IMR-90 (cell line): ENCODE data around the gene RB1. TPM values are rescaled to one million over a fixed set of nuclear protein-coding genes. Genes with fewer than 3 reads are reported as not detected.

ENCODE experiments used
- ATAC-seq: fragments of 200-7000 bp; cut with Tn5 transposase; 2 replicates; pipeline ENCODE4 v1.9.1; 2020; ENCODE audit warnings: low read depth, mild to moderate bottlenecking, moderate library complexity
- BruUV-seq: library from RNA; stranded (reverse); fragments of 400-500 nt; replicated peaks from 2 replicates; lab custom pipeline; 2021; lab: Mats Ljungman, UMichigan
- CTCF ChIA-PET: fragments of 300-600 bp; formaldehyde crosslinking; extraction: SDS; loops from one replicate; lab custom pipeline; 2021; ENCODE audit warnings: antibody characterized with exemption; lab: Yijun Ruan, JAX
- POLR2A ChIA-PET: fragments of 300-600 bp; sonication (Branson Sonifier 250); formaldehyde crosslinking; loops from one replicate; lab custom pipeline; 2022; ENCODE audit warnings: antibody characterized with exemption; ENCODE audit not compliant: unreplicated experiment; lab: Charles Lee
- DNase-seq: peaks from one replicate; pipeline ENCODE4 v3.0.0; 2013
- H2AFZ ChIP-seq: replicated peaks from 2 replicates; pipeline ENCODE3; 2013; ENCODE audit warnings: low read length, mild to moderate bottlenecking; ENCODE audit not compliant: poor library complexity
- H2AK5ac ChIP-seq: 2 replicates; pipeline ENCODE4 v1.6.1; 2013; ENCODE audit warnings: low read depth, low read length, inconsistent platforms
- H2AK9ac ChIP-seq: replicated peaks from 2 replicates; pipeline ENCODE3; 2013; ENCODE audit warnings: mild to moderate bottlenecking, low read depth, low read length, moderate library complexity; ENCODE audit not compliant: poor library complexity
- H2BK120ac ChIP-seq: 2 replicates; pipeline ENCODE4 v1.6.1; 2013; ENCODE audit warnings: low read depth, low read length, inconsistent platforms
- H2BK15ac ChIP-seq: 3 replicates; pipeline ENCODE4 v1.6.1; 2013; ENCODE audit warnings: low read depth, low read length, inconsistent platforms
- H2BK20ac ChIP-seq: 2 replicates; pipeline ENCODE4 v1.6.1; 2013; ENCODE audit warnings: low read depth, mild to moderate bottlenecking, inconsistent platforms, low read length, moderate library complexity
- H2BK5ac ChIP-seq: 2 replicates; pipeline ENCODE4 v1.6.1; 2013; ENCODE audit warnings: mild to moderate bottlenecking, low read depth, low read length, inconsistent platforms; ENCODE audit not compliant: poor library complexity, severe bottlenecking
- H3K14ac ChIP-seq: replicated peaks from 2 replicates; pipeline ENCODE4 v1.6.1; 2013; ENCODE audit warnings: low read depth, low read length, inconsistent platforms
- H3K18ac ChIP-seq: 2 replicates; pipeline ENCODE4 v1.6.1; 2013; ENCODE audit warnings: low read depth, low read length, control low read depth
- H3K23ac ChIP-seq: 2 replicates; pipeline ENCODE4 v1.6.1; 2013; ENCODE audit warnings: low read depth, low read length, inconsistent platforms
- H3K27ac ChIP-seq: 2 replicates; pipeline ENCODE4 v1.5.1; 2013; ENCODE audit warnings: mild to moderate bottlenecking, control low read depth, low read length; ENCODE audit not compliant: insufficient read depth
- H3K27me3 ChIP-seq: 2 replicates; pipeline ENCODE4 v1.6.1; 2013; ENCODE audit warnings: low read length; ENCODE audit not compliant: control insufficient read depth, insufficient read depth
- H3K36me3 ChIP-seq: 2 replicates; pipeline ENCODE4 v1.6.1; 2013; ENCODE audit warnings: low read length, mixed read lengths; ENCODE audit not compliant: control insufficient read depth, insufficient read depth
- H3K4ac ChIP-seq: 2 replicates; pipeline ENCODE4 v1.6.1; 2013; ENCODE audit warnings: low read depth, low read length, inconsistent platforms
- H3K4me1 ChIP-seq: 2 replicates; pipeline ENCODE4 v1.6.1; 2013; ENCODE audit warnings: low read length, mixed read lengths; ENCODE audit not compliant: control insufficient read depth, insufficient read depth
- H3K4me2 ChIP-seq: 2 replicates; pipeline ENCODE4 v1.6.1; 2013; ENCODE audit warnings: low read depth, mild to moderate bottlenecking, control low read depth, low read length, moderate library complexity
- H3K4me3 ChIP-seq: 2 replicates; pipeline ENCODE4 v1.5.1; 2013; ENCODE audit warnings: low read depth, mild to moderate bottlenecking, control low read depth, low read length, moderate library complexity; ENCODE audit not compliant: insufficient read depth
- H3K56ac ChIP-seq: 2 replicates; pipeline ENCODE4 v1.6.1; 2013; ENCODE audit warnings: low read length, inconsistent platforms; ENCODE audit not compliant: insufficient read depth; ENCODE audit errors: extremely low read depth
- H3K79me1 ChIP-seq, 2 experiments: 2 replicates each; pipeline ENCODE4 v1.6.1; 2013; ENCODE audit warnings: low read length in 2 of 2, inconsistent platforms in 1 of 2, low read depth in 1 of 2
- H3K9ac ChIP-seq: 2 replicates; pipeline ENCODE4 v1.6.1; 2013; ENCODE audit warnings: low read depth, low read length, control low read depth
- H3K9me1 ChIP-seq: 2 replicates; pipeline ENCODE4 v1.6.1; 2013; ENCODE audit warnings: low read length, inconsistent platforms; ENCODE audit not compliant: insufficient read depth
- H3K9me3 ChIP-seq: 2 replicates; pipeline ENCODE4 v1.6.1; 2013; ENCODE audit warnings: low read length; ENCODE audit not compliant: control insufficient read depth, insufficient read depth
- H4K20me1 ChIP-seq: 2 replicates; pipeline ENCODE4 v1.6.1; 2013; ENCODE audit warnings: low read length, inconsistent platforms; ENCODE audit not compliant: insufficient read depth
- H4K5ac ChIP-seq: 2 replicates; pipeline ENCODE4 v1.6.1; 2013; ENCODE audit warnings: mild to moderate bottlenecking, low read depth, low read length, control low read depth
- H4K8ac ChIP-seq, 2 experiments: 2 replicates each; pipeline ENCODE4 v1.6.1; 2013; ENCODE audit warnings: low read depth in 2 of 2, low read length in 2 of 2, control low read depth in 1 of 2, inconsistent platforms in 1 of 2
- H4K91ac ChIP-seq: 2 replicates; pipeline ENCODE4 v1.6.1; 2013; ENCODE audit warnings: low read depth, low read length, inconsistent platforms; ENCODE audit not compliant: insufficient read depth
- BHLHE40 ChIP-seq: fragments of 150-350 bp; IDR thresholded peaks from 2 replicates; pipeline ENCODE4 v1.6.1; 2016; ENCODE audit warnings: mild to moderate bottlenecking, low read depth, low read length
- CEBPB ChIP-seq: IDR thresholded peaks from 2 replicates; pipeline ENCODE4 v1.6.1; 2012; ENCODE audit warnings: low read depth, low read length, improper control_type of control experiment
- CHD1 ChIP-seq: IDR thresholded peaks from 2 replicates; pipeline ENCODE4 v1.6.1; 2012; ENCODE audit warnings: low read depth, low read length, improper control_type of control experiment
- FOS ChIP-seq: fragments of 150-350 bp; IDR thresholded peaks from 2 replicates; pipeline ENCODE4 v1.6.1; 2016; ENCODE audit warnings: low read depth, low read length
- MAFK ChIP-seq: IDR thresholded peaks from 2 replicates; pipeline ENCODE4 v1.6.1; 2012; ENCODE audit warnings: low read depth, low read length, improper control_type of control experiment
- MAZ ChIP-seq: IDR thresholded peaks from 2 replicates; pipeline ENCODE4 v1.6.1; 2012; ENCODE audit warnings: low read depth, mild to moderate bottlenecking, low read length, improper control_type of control experiment, moderate library complexity, borderline replicate concordance
- MXI1 ChIP-seq: IDR thresholded peaks from 2 replicates; pipeline ENCODE4 v1.6.1; 2012; ENCODE audit warnings: low read depth, mild to moderate bottlenecking, low read length, moderate library complexity, borderline replicate concordance
- NFE2L2 ChIP-seq: fragments of 150-350 bp; IDR thresholded peaks from 2 replicates; pipeline ENCODE4 v1.6.1; 2016; ENCODE audit warnings: low read depth, mild to moderate bottlenecking, low read length
- POLR2A ChIP-seq: IDR thresholded peaks from 2 replicates; pipeline ENCODE4 v1.6.1; 2012; ENCODE audit warnings: mild to moderate bottlenecking, low read depth, low read length
- RAD21 ChIP-seq: IDR thresholded peaks from 2 replicates; pipeline ENCODE4 v1.6.1; 2012; ENCODE audit warnings: low read length, improper control_type of control experiment
- RCOR1 ChIP-seq: IDR thresholded peaks from 2 replicates; pipeline ENCODE4 v1.6.1; 2012; ENCODE audit warnings: mild to moderate bottlenecking, low read length, improper control_type of control experiment; ENCODE audit not compliant: insufficient replicate concordance
- RFX5 ChIP-seq: IDR thresholded peaks from 2 replicates; pipeline ENCODE4 v1.8.0; 2012; ENCODE audit warnings: low read depth, mild to moderate bottlenecking, low read length, moderate library complexity
- SMC3 ChIP-seq: fragments of 150-350 bp; IDR thresholded peaks from 2 replicates; pipeline ENCODE4 v1.6.1; 2016; ENCODE audit warnings: low read depth, mild to moderate bottlenecking, antibody characterized with exemption, low read length, moderate library complexity
- WGBS, 2 experiments: methylation state at CpG; one replicate each; pipeline versions ENCODE4 v1.1.5 to v1.1.7; 2013; ENCODE audit warnings: missing lambda C conversion rate in 2 of 2; ENCODE audit not compliant: insufficient read length in 1 of 2; ENCODE audit errors: extremely low coverage in 2 of 2; 5-methylcytosine and 5-hydroxymethylcytosine counted together
- dilution Hi-C: fragments of 300-500 bp; cut with HindIII; formaldehyde crosslinking; loops from one replicate; pipeline ENCODE4 v1.14.3; 2018; ENCODE audit warnings: low sequenced_read_pairs; ENCODE audit not compliant: unreplicated experiment
- in situ Hi-C: fragments of 300-500 bp; cut with MboI; formaldehyde crosslinking; loops from 3 replicates; pipeline ENCODE4 v1.14.3; 2019; ENCODE audit warnings: low sequenced_read_pairs, inconsistent platforms, mixed read lengths
- intact Hi-C: fragments of 100-400 bp; cut with micrococcal nuclease; formaldehyde crosslinking; loops from 2 replicates; pipeline ENCODE4 v1.10.0; 2022
- polyA plus RNA-seq, 3 experiments: library from polyadenylated mRNA; depleted of rRNA; stranded (reverse); fragments of >200 nt; gene quantifications; 2 replicates each; pipeline ENCODE4 v1.2.3, GENCODE V29; 2012; ENCODE audit warnings: low replicate concordance in 1 of 3
- total RNA-seq: library from RNA; depleted of rRNA; stranded (reverse); fragments of >200 nt; gene quantifications from 2 replicates; pipeline ENCODE4 v1.2.3, GENCODE V29; 2012
- TF ChIP-seq, protein P1 (sequence below): fragments of 150-350 bp; IDR thresholded peaks from 2 replicates; pipeline ENCODE4 v1.6.1; 2017; ENCODE audit warnings: mild to moderate bottlenecking, antibody characterized with exemption, low read length, low read depth
- TF ChIP-seq, protein P2 (sequence below): conservative IDR thresholded peaks from 2 replicates; pipeline ENCODE4 v1.5.1; 2012; ENCODE audit warnings: mild to moderate bottlenecking, low read depth, low read length, improper control_type of control experiment
- TF ChIP-seq, protein P3 (sequence below): fragments of 150-350 bp; IDR thresholded peaks from 2 replicates; pipeline ENCODE4 v1.6.1; 2016; ENCODE audit warnings: low read depth, mild to moderate bottlenecking, low read length, moderate library complexity, borderline replicate concordance

The RB1 gene
- total and polyA plus RNA-seq, 2 of the 4 experiments (the other 2 are of a cell fraction): 11.4 to 15.4 TPM

DNA sequence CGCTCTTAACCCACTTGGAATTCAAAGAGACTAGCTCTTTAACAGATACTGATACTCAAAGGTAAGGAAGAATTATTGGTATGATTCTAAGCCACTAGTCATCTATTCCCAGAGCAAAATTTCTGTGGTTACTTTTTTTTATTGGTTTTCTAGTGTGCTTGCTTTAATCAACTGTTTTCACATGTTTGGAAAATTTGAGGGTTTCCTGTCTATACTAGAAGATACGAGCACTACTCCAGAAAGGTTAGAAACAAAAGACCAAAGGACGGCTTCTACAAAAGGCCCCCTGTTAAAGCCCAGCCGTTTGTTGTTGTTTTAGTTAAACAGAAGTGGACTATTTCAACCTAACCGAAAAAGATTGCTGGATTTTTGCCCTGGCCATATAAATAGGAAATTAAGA is 127.9 kb downstream of the RB1 start:
- H3K4ac ChIP-seq: no peak overlapping the region
- H2AK5ac ChIP-seq: no peak overlapping the region
- ATAC-seq (no peak), DNase-seq (no peak)
- intact Hi-C loops: no loop called here
- H2BK120ac ChIP-seq: no peak overlapping the region
- H2BK15ac ChIP-seq: no peak overlapping the region
- peaks cover 5% of the 10 kb centered on the region for H3K36me3 ChIP-seq
- no peaks in the 10 kb centered on the region for H4K20me1 ChIP-seq
- no CpG with 5 or more reads among the region's 5 CpGs for WGBS, 2 experiments
- peaks cover 3% of the 10 kb centered on the region; the same call in 1 of the 2 replicates for H3K9me1 ChIP-seq
- peak overlapping the region; percentile 3; the same call in 1 of the 2 replicates for H3K4me2 ChIP-seq
- no peak overlapping the region for H3K23ac ChIP-seq
- no TSS peak for BruUV-seq
- H4K8ac ChIP-seq: no peak overlapping the region
- peaks cover 8 to 13% of the 10 kb centered on the region in 2 experiments for H3K79me1 ChIP-seq
- H3K9ac ChIP-seq: no peak overlapping the region
- no peak overlapping the region for H3K18ac ChIP-seq
- POLR2A ChIA-PET: no interaction called here
- H3K4me1 ChIP-seq: peaks cover 5% of the 10 kb centered on the region; the same call in 1 of the 2 replicates
- in situ Hi-C loops: no loop called here
- no peak overlapping the region for H3K27ac ChIP-seq
- H4K5ac ChIP-seq: no peak overlapping the region
- H3K14ac ChIP-seq: no peak overlapping the region
- no peak overlapping the region for H4K91ac ChIP-seq
- H2AK9ac ChIP-seq: no peak overlapping the region
- TF ChIP-seq FOS (no peak), RAD21 (no peak), SMC3 (no peak), MAFK (no peak), POLR2A (no peak), MAZ (no peak), MXI1 (no peak), BHLHE40 (no peak), CHD1 (no peak), NFE2L2 (no peak), RFX5 (no peak), RCOR1 (no peak), CEBPB (no peak)
- TF ChIP-seq, protein P1, sequence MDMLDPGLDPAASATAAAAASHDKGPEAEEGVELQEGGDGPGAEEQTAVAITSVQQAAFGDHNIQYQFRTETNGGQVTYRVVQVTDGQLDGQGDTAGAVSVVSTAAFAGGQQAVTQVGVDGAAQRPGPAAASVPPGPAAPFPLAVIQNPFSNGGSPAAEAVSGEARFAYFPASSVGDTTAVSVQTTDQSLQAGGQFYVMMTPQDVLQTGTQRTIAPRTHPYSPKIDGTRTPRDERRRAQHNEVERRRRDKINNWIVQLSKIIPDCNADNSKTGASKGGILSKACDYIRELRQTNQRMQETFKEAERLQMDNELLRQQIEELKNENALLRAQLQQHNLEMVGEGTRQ: no peak
- TF ChIP-seq, protein P2, sequence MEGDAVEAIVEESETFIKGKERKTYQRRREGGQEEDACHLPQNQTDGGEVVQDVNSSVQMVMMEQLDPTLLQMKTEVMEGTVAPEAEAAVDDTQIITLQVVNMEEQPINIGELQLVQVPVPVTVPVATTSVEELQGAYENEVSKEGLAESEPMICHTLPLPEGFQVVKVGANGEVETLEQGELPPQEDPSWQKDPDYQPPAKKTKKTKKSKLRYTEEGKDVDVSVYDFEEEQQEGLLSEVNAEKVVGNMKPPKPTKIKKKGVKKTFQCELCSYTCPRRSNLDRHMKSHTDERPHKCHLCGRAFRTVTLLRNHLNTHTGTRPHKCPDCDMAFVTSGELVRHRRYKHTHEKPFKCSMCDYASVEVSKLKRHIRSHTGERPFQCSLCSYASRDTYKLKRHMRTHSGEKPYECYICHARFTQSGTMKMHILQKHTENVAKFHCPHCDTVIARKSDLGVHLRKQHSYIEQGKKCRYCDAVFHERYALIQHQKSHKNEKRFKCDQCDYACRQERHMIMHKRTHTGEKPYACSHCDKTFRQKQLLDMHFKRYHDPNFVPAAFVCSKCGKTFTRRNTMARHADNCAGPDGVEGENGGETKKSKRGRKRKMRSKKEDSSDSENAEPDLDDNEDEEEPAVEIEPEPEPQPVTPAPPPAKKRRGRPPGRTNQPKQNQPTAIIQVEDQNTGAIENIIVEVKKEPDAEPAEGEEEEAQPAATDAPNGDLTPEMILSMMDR: no peak
- TF ChIP-seq, protein P3, sequence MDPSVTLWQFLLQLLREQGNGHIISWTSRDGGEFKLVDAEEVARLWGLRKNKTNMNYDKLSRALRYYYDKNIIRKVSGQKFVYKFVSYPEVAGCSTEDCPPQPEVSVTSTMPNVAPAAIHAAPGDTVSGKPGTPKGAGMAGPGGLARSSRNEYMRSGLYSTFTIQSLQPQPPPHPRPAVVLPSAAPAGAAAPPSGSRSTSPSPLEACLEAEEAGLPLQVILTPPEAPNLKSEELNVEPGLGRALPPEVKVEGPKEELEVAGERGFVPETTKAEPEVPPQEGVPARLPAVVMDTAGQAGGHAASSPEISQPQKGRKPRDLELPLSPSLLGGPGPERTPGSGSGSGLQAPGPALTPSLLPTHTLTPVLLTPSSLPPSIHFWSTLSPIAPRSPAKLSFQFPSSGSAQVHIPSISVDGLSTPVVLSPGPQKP: no peak
- no peak overlapping the region for H3K56ac ChIP-seq
- no peak overlapping the region for H2BK20ac ChIP-seq
- dilution Hi-C loops: no loop called here
- H2BK5ac ChIP-seq: no peak overlapping the region
- no peaks in the 10 kb centered on the region for H3K27me3 ChIP-seq
- CTCF ChIA-PET: no interaction called here
- H3K4me3 ChIP-seq: no peak overlapping the region
- H3K9me3 ChIP-seq: peaks cover 3% of the 10 kb centered on the region; the same call in 1 of the 2 replicates
- no peak overlapping the region for H2AFZ ChIP-seq
